Germinal center (tissue), 1 donor: ENCODE results near the gene CBX3.
A peak's percentile ranks its signal among the peaks of the same experiment; 100 is the strongest.
"Not testable (repeated sequence)": the region's sequence is repeated elsewhere in the genome, so short reads cannot be mapped to it uniquely, and the experiment has no call there.

Experiments used
- DNase-seq: peaks from one replicate; pipeline ENCODE4 v3.0.0; 2012; ENCODE audit warnings: mixed read lengths, low spot score

Gene CBX3

DNA sequence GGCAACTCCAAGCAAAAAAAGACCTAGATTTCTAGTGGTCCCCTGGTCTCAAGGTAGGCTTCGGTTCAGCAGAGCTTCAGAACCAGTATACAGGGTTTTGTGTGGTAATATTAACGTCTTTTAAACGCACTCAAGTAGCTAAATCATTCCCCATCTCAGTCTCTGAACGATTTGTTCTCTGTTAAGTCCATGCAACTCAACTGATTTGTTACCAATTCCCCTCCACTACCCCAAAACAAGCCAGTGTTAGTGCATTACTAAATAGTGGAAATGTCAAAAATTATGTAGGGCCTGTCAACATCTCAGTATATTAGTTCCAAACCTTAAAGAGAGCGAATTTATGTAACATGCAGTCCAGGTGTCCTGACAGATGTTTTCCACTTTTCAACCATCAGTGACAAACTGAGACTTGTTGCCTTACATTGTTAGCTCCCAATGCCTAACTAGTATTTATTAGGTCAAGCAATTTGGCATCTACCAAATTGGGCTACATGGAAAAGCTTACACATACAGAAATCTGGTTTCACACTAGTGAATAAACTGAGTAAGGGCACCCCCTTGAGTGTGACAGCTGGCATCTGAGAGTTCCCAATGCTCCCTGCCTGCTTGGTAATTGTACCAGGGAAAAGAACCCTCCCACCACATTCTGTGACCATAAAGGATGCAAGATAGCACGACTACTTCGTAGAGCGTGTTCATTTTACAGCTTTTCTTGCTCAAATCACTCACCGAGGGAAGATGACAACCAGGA, 13.2 kb upstream of the CBX3 start:
- DNase-seq = no peak

DNA sequence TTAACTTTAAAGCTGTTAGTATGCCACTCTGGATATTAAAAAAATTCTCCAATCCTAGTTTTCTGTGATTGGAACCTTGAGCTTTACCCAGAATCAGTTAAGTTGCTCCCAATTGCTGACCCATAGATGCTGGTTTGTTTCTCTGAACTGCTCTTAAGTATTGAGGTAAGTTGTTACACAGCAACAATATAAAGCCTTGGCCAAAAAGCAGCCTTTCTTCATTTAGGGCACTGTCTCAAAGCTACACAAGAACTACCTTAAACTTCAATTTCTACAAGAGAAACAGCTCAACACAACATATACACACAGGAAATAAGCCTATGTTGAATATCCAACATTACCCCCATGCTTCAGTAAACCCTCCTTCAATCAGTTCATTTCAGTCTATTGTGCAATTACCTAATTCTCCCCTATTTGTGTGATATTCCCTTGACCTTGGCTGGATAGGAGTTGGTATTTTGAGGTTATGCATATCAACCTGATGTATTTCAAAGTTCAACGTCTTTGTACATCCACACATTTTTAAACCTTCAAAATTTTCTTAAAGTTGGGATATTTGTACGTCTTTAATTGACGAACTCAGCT, 12.5 kb upstream of the CBX3 start:
- no peak for DNase-seq

DNA sequence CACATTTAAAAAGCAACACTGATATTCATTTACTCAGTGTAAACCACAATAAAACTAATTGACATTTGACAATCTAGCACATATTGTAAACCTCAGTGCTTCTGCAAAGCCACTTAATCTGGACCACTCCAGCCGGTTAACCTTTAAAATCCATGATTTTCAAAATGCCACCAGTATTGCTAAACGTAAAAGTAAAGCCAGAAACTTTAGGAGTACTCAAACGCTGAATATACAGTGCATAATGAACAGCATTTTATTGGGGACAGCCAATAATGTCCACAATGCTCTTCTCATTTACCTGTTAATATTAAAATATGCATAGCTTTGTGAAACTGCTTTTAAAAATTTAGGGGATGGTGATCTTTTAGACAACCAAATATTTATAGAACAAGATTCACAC, 11.8 kb upstream of the CBX3 start:
- DNase-seq = no peak

DNA sequence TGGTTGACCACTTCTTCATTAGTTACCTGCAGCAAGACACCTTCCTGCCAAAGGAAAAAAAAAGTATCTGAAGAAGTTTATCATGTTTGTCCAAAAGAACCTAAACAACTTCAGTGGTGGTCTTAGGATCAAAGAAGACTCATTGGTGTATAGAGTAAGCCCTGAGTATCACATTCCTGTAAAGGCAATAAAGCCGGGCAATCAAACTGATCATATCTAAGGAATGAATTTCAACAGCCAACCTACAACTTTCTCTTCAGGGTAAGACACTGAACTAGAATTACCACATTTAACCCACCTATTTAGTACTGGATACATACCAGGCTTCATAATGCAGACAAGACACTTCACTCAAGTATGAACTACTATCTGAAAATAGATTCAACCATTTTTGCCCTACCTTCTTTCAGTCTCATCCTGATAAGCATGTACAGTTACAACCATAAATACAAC, 11.1 kb upstream of the CBX3 start:
- DNase-seq = no peak

DNA sequence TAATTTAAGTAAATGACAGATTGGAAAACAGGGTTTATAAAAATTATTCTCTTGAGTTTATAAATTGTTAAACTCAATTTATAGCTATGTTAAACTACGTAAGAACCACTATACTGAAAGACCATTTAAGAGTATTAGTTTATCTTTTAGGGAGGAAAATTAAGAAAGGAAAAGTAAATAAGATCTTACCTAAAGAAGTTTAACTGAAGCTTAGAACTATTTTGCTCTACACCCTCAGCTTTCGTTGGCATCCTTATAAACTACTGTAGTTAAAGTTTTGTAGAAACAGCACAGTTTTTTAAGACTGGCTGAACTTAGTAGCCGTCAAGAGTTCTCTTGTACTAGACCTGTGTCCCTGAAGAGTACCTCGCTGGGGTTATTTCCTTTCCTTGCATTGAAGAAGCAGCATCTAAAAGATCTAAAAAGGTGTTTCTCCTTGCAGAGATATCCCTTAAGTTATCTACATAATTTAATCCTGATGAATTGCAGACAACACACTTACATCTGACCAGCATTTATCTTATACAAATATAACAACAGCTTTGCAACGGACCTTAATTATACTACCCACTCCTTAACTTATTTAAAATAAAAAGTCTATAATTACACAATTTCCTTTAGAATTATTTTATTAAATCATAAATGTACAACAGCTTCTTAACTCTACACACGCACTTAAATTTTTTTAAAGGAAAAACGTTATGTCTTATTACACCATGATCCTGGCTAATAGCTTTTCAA, 10.1 kb upstream of the CBX3 start:
- DNase-seq = no peak

DNA sequence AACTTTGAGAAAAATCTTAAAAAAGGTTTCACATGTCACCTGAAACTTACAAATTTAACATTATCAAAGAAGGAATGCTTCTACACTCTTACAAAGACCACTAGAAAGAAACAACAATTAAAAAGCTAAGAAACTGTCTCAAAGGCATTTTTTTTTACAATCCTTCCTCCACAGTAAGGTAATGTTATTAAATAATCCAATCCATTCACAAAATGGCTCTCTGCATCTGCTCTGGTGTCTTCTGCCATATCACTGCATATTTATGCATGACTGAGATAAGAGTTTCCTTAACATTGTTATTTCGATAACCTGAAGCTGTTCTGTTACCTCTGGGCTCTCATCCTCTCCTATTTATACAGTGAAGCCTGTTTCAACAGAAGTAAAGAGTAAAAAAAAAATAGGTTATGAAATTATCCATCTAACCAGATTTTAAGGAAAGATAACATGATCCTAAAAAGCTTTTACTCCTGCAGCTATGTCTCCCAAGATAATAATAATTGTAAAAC, 9.5 kb upstream of the CBX3 start:
- no peak for DNase-seq

DNA sequence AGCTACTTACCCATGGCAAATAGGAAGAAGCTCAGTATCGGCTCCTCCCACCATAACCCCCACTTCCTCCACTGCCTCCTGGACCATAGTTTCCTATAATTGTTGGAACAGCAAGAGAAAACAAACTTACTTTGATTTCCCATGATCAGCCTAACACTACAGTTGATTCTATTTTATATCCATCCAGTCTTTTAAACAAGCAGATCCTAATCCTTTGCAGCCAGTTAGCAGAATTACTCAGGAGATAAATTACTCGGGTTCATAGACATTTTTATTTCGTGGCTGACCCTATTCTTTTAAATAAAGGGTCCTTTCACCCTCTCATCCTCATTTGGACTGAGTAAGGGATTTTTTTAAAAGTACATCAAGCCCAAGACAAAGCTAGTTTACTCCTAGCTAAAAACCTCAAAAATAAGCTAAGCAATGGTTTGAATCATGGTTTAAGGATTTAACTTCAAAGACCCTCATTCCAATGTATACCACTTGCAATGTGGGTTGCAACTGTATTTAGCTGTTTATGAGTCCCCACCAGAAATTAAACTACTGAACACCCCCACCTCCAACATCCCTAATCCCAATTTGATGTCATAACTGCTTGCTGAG, 9.0 kb upstream of the CBX3 start:
- no peak for DNase-seq

DNA sequence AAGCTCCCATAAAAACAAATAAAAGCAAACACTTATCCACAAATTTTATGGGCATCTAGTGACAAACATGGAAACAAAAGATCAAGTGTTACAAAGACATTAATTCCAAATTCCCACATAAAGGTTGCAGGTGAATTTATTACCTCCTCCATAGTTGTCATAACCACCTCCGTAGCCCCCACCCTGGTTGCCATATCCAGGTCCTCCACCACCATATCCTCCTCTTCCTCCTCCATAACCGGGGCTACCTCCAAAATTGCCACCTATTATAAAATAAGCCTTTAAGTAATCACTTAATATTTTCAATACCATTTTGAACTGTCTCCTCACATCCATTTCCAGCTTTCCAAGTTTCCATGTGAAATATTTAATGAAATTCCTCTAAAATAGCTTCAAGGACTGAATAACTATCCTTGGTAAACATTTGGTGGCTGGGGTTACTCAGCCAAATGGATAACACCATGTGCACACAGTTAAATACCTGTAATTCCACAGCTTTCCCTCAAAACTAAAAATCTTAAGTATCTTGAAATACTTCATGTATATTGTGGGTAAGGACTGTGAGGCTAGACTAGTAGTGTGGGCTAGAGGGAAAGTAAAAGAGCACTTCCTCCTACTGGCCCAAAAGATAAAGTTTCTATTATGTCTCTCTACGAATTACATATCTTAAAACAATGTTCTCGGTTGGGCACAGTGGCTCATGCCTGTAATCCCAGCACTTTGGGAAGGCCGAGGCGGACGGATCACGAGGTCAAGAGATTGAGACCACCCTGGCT, 7.9 kb upstream of the CBX3 start:
- DNase-seq = no peak

DNA sequence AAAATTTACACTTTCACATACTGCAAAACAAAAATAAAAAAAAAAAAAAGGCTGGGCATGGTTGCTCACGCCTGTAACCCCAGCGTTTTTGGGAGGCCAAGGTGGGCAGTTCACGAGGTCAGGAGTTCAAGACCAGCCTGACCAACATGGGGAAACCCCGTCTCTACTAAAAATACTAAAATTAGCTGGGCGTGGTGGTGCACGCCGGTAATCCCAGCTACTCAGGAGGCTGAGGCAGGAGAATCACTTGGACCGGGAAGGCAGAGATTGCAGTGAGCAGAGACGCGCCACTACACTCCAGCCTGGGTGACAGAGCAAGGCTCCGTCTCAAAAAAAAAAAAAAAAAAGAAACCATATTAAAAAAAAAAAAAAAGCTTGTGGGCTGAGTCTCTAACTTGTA, 6.8 kb upstream of the CBX3 start:
- not testable (repeated sequence) for DNase-seq

DNA sequence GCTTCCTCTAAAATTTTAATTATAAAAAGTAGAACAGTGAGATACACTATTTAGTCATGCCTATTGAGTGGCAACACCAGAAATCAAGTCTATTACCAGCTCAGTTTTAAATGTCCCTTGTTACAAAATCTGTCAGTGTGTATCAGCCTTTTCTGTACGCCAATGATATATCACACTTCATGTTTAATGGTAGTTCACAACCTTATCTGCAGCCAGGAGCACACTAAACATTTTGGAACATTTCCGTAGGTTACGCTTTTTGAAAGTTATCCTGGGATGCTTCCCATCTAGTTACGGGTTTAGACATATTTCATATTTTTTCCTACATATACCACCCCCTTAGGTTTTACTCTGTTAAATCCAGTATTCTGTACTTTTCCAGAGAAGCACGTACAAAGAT, 6.4 kb upstream of the CBX3 start:
- DNase-seq = no peak

DNA sequence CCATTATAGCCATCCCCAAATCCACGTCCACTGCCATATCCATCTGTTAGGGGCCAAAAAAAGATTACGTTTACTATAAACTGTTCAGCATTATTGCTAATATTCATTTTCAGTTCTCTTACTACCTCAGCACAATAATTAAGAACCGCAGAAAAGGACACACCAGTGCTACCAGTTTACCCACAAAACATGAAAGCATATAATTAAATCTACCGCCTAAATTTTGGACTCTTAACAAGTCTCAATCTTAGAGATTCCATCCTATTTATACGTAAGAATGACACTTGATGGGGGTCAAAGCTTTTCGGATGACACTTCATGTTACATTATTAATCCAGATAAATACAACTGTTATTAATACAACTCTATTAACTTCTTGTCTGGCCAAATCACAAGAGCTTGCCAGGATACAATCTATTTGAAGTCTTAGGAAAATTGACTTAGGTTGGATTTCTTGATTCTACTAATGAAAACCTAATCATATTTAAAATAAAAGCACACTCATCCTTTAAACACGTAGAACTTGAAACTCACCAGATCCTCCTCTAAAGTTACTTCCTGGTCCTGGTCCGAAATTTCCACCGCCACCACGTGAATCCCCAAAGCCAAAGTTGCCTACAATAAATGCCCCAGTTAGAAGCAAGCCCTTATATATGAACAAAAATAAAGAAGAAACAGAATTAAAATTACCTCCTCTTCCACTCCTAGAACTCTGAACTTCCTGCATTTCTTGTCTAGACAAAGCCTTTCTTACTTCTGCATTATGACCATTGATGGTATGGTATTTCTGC, 5.5 kb upstream of the CBX3 start:
- no peak for DNase-seq

DNA sequence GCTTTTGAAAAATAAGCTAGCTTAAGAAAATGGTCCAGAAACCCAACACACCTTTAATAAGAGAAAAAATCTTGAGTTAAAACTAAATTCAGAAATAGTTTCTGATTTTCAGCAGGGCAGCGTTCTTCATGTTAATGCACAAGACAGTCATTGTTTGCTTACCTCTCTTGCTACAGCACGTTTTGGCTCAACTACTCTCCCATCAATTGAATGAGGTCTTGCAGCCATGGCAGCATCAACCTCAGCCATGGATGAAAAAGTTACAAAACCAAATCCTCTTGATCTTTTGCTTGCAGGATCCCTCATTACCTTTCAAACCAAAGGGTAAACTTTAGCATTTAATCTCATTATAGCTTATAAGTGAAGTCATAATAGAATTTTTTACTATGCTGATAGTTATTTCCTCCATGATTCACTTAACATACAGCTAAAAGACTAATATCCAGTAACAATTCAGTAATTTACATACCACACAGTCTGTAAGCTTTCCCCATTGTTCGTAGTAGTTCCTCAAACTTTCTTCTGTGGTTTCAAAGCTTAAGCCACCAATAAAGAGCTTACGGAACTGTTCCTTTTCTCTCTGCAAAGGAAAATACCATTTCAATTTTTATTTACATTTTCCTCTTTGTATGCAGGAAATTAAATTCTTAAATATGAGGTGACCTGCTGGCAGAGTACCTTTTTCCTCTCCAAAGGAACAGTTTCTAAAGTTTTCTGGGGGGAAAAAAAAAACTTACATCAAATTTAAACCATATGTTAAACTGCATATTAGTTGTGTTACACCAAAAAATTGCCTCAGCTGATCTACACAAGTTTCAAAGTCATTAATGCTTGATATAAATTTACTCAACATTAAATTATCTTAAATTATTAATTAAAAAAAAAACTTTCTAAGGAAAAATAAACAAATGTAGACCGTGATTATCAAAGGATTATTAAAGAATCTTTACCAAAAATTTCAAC, 4.1 kb upstream of the CBX3 start:
- no peak for DNase-seq

DNA sequence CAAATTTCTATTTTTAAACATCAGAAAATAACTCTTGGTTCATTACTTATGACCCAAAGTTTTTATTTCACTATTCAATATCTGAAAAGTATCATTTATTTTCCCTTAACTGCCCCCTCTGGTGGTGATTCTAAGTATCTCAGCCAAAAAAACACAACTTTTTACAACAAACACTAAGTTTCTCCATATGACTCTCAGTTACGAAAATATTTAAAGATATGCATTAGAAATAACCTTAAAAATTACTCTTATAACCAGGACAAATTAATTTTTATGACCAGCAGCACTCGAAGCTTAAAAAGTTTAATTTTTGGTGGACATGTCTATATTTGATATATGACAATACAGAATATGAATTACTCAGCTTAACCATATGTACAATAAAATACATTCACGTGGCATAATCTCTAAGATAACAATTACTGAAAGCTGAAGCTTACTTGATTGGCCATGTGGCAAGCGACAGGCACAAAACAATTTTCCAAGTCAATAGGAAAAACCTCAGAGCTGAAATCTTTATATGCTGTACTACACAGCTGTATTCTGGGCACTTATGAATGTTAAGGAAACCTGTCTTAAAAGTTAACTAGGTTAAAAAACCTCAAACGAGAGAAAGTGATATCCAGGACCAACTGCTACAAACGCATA, 3.3 kb upstream of the CBX3 start:
- DNase-seq = no peak

DNA sequence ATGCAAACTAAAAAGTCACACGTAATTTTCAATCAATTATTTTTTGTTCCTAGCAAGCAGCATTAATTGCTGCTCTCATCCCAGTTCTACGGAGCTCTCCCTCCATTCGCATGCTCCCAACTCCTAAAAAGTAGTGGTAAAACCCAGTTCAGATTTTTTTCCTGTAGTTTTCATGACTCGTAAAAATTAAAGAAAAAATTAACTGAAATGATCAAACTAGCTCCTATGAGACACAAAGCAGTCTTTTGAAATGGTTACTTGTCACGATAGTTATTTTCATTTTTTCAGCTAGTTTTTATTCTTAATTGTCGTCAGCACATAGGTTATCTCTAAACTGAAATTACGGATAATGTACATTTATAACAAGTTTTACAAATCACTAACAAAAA, 2.8 kb upstream of the CBX3 start:
- no peak for DNase-seq

DNA sequence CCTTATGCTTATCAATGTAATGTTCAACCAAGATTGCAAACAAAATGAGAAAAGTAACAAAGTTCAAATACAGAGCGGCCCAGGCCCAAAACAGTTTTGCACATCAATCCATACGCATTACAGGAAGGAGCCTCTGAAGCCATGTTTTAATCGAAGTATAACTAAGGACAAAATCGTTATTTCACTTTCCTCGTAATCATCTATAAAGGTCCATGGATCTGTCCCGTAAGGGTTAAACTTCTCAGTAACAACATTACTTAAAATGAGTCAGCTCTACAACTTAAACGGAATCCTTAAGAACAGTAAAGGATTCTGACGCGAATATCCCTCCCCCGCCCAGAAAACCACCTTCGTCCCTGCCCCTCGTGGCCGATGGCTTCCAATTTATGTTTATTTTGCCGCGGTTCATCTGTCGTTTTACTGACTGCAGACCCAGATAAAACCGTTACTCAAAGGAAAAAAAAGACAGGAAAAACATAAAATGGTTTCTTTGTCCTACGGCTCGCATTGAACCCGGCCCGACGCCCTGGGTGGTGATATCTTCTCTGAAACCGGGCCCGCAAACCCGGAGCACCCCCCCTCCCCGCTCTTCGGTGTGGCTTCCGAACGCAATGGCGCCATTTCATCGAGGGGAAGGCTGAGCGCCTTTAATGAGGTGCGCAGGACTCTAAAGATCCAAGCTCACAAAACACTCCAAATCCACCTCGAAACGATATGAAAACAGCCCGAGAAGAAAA, 2.1 kb upstream of the CBX3 start:
- no peak for DNase-seq

DNA sequence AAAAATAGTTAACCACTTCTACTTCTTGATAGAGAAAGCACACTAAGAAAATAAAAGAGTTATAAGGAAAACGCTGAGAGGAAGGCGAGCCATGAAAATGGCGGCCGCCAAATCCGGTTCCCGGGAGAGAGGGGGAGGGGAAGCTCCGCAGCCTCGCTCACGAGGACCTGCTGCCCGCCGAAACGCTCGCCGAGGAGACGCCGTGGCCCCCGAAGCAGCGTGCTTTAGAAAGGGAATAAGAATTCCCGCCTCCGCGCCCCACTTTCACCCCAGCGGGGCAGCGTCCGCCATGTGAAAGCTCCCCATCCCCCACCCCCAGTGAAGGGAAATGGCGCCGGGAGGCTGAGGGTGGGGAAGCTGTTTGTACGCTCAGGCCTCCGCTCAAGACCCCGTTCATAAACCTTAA, 1.5 kb upstream of the CBX3 start:
- peak; percentile 42 for DNase-seq

DNA sequence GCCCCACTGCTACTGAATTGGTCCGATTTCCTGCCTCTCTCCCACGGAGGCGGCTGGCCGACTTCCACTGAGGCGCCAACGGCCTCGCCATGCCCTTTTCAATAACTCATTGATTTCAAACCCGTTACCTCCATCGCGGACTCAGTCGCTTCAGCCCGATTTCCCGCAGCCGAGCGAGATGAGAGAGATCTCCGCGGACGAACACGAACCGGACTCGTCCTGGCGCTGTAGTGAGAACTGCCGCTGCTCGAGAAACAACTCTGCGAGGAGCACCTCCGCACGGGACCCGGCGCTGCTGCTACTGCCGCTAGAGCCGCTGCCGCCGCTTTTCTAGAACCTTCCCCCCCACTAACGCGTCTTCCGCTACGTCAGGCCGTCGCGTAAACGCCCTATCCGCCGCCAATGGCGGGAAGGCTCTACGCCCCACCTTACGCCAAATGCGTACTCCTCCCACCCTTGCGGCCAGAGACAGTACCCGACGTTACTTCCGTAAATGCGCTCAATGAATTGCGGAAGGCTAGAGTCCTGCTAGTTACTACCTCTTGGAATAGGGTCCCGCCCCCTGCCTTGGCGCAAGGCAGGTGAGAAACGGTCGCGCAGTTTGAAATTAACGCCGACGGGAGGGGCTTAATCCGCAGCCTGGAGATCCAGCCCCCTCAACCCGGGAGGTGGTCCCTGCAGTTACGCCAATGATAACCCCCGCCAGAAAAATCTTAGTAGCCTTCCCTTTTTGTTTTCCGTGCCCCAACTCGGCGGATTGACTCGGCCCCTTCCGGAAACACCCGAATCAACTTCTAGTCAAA, 900 bp upstream of the CBX3 start, which contains the start of gene HNRNPA2B1:
TSS of gene HNRNPA2B1 (minus strand) at position 303 of the 803 bp plus-strand sequence. CDS start at position 134, 169 bp downstream.
- DNase-seq = peak; percentile 86
